K562 (cell line): ENCODE measurements around the gene HAUS1. TPM values are rescaled to one million over a fixed set of nuclear protein-coding genes. Genes with fewer than 3 reads are reported as not detected.
A peak's percentile ranks its signal among the peaks of the same experiment; 100 is the strongest.
"Not testable (repeated sequence)": the region's sequence is repeated elsewhere in the genome, so short reads cannot be mapped to it uniquely, and the experiment has no call there.

ENCODE experiments used
- ATAC-seq: fragments of 200-7000 bp; cut with Tn5 transposase; 3 replicates; pipeline ENCODE4 v1.9.1; 2020; ENCODE audit warnings: moderate library complexity
- BruUV-seq: library from RNA; stranded (reverse); fragments of 400-500 nt; replicated peaks from 2 replicates; lab custom pipeline; 2021; lab: Mats Ljungman, UMichigan
- CTCF ChIA-PET: fragments of 300-600 bp; formaldehyde crosslinking; extraction: SDS; loops from one replicate; lab custom pipeline; 2021; ENCODE audit warnings: low intra/inter-chr PET ratio; lab: Yijun Ruan, JAX
- POLR2A ChIA-PET: fragments of 300-600, 350-650 bp; sonication (Branson Sonifier 250); formaldehyde crosslinking; extraction: SDS; loops from one replicate; lab custom pipeline; 2021; ENCODE audit warnings: antibody characterized with exemption, inconsistent platforms; lab: Yijun Ruan, JAX
- DNase-seq, 4 experiments: peaks; one replicate each; pipeline versions ENCODE4 v3.0.0 to v3.0.0-alpha.2; 2011 to 2018; ENCODE audit warnings: low spot score in 3 of 4, mixed read lengths in 3 of 4; ENCODE audit errors: extremely low read depth in 1 of 4
- FAIRE-seq: peaks from 2 replicates; lab custom pipeline; 2011; peaks lifted over from hg19 to GRCh38; lab: Jason Lieb, UNC
- H2AFZ ChIP-seq: 2 replicates; pipeline ENCODE4 v1.6.0; 2011; ENCODE audit warnings: low read depth, low read length, control low read depth, inconsistent platforms
- H3K27ac ChIP-seq: fragments of 200-600 bp; 3 replicates; pipeline ENCODE4 v1.8.0; 2011; ENCODE audit warnings: low read depth, mild to moderate bottlenecking, control low read depth, inconsistent platforms, low read length, moderate library complexity, mixed read lengths; ENCODE audit errors: extremely low read depth
- H3K27me3 ChIP-seq, 2 experiments: fragments of 300-600 bp in 1 of 2; 2 replicates in 1 of 2; 3 replicates in 1 of 2; pipeline versions ENCODE4 v1.6.0 to v1.8.0; 2011; ENCODE audit warnings: inconsistent platforms in 2 of 2, low read length in 2 of 2, mild to moderate bottlenecking in 1 of 2, mixed read lengths in 1 of 2, moderate library complexity in 1 of 2; ENCODE audit not compliant: control insufficient read depth in 2 of 2, insufficient read depth in 2 of 2
- H3K36me3 ChIP-seq: fragments of 300-600 bp; 3 replicates; pipeline ENCODE4 v1.8.0; 2011; ENCODE audit warnings: mild to moderate bottlenecking, low read length, inconsistent platforms; ENCODE audit not compliant: control insufficient read depth, insufficient read depth
- H3K4me1 ChIP-seq, 2 experiments: fragments of 200-600 bp in 1 of 2; replicated peaks in 1 of 2; 2 replicates in 1 of 2; 3 replicates in 1 of 2; pipeline versions ENCODE4 v1.5.1 to v1.8.0; 2011; ENCODE audit warnings: inconsistent platforms in 2 of 2, low read length in 2 of 2, mild to moderate bottlenecking in 1 of 2, mixed read lengths in 1 of 2, moderate library complexity in 1 of 2; ENCODE audit not compliant: control insufficient read depth in 2 of 2, insufficient read depth in 2 of 2
- H3K4me2 ChIP-seq: 2 replicates; pipeline ENCODE4 v1.6.1; 2011; ENCODE audit warnings: low read length, control low read depth, inconsistent platforms, mixed read lengths; ENCODE audit not compliant: insufficient read depth
- H3K4me3 ChIP-seq: fragments of 200-600 bp; sonication (generic), shearing (Covaris generic); 2 replicates; pipeline ENCODE4 v1.5.1; 2016; ENCODE audit warnings: control low read depth, inconsistent platforms
- H3K79me2 ChIP-seq: fragments of 200-600 bp; 3 replicates; pipeline ENCODE4 v1.8.0; 2011; ENCODE audit warnings: low read length, inconsistent platforms; ENCODE audit not compliant: control insufficient read depth, insufficient read depth
- H3K9ac ChIP-seq, 2 experiments: 2 replicates each; pipeline versions ENCODE4 v1.6.0 to v1.6.1; 2011; ENCODE audit warnings: low read depth in 2 of 2, low read length in 2 of 2, control low read depth in 1 of 2, inconsistent platforms in 1 of 2, mild to moderate bottlenecking in 1 of 2, mixed read lengths in 1 of 2; ENCODE audit not compliant: insufficient read depth in 1 of 2
- H3K9me1 ChIP-seq: one replicate; pipeline ENCODE4 v1.6.0; 2011; ENCODE audit warnings: inconsistent platforms, mild to moderate bottlenecking, low read length, moderate library complexity; ENCODE audit not compliant: control insufficient read depth, insufficient read depth
- H3K9me3 ChIP-seq: replicated peaks from 2 replicates; pipeline ENCODE4 v1.5.1; 2011; ENCODE audit warnings: low read depth, low read length, inconsistent platforms; ENCODE audit not compliant: control insufficient read depth, insufficient read depth
- H4K20me1 ChIP-seq: replicated peaks from 2 replicates; pipeline ENCODE4 v1.6.1; 2011; ENCODE audit warnings: low read length, inconsistent platforms, mixed read lengths; ENCODE audit not compliant: control insufficient read depth, insufficient read depth
- CEBPB ChIP-seq: fragments of 450-650 bp; IDR thresholded peaks from 2 replicates; pipeline ENCODE4 v1.6.1; 2016; ENCODE audit warnings: missing genetic modification characterization, missing compliant biosample characterization
- CEBPG ChIP-seq, 3 experiments: fragments of 200-800 bp in 1 of 3; sonication (Bioruptor generic) in 1 of 3; sonication (generic) in 1 of 3; formaldehyde crosslinking in 1 of 3; IDR thresholded peaks in 2 of 3; conservative IDR thresholded peaks in 1 of 3; 2 replicates each; pipeline versions ENCODE4 v1.6.1 to v1.8.0; 2016 to 2022; ENCODE audit warnings: missing compliant biosample characterization in 2 of 3, missing genetic modification characterization in 2 of 3, mild to moderate bottlenecking in 1 of 3, missing genetic modification reagents in 1 of 3
- HES1 ChIP-seq: fragments of 450-650 bp; IDR thresholded peaks from 2 replicates; pipeline ENCODE4 v1.6.1; 2016; ENCODE audit warnings: low read depth, mild to moderate bottlenecking, moderate library complexity
- ID3 ChIP-seq, 2 experiments: fragments of 250-450 bp in 1 of 2; fragments of 450-650 bp in 1 of 2; sonication (Bioruptor Pico) in 1 of 2; IDR thresholded peaks; 2 replicates each; pipeline versions ENCODE4 v1.6.1 to v1.8.0; 2016 to 2021; ENCODE audit warnings: mild to moderate bottlenecking in 2 of 2, moderate library complexity in 2 of 2, missing compliant biosample characterization in 1 of 2, missing genetic modification characterization in 1 of 2
- MAFG ChIP-seq: fragments of 450-650 bp; conservative IDR thresholded peaks from 2 replicates; pipeline ENCODE4 v1.6.1; 2016; ENCODE audit warnings: missing genetic modification characterization, missing compliant biosample characterization
- NFYB ChIP-seq: IDR thresholded peaks from 2 replicates; pipeline ENCODE4 v1.6.1; 2011; ENCODE audit warnings: mild to moderate bottlenecking, moderate library complexity; ENCODE audit not compliant: insufficient read length; ENCODE audit errors: extremely low read depth
- SIN3A ChIP-seq, 2 experiments: fragments of 150-350 bp in 1 of 2; IDR thresholded peaks; 2 replicates each; pipeline ENCODE4 v1.6.1; 2011 to 2016; ENCODE audit warnings: borderline replicate concordance in 2 of 2, low read depth in 2 of 2, low read length in 2 of 2, mild to moderate bottlenecking in 2 of 2, moderate library complexity in 2 of 2; ENCODE audit not compliant: control insufficient read depth in 1 of 2
- ZKSCAN3 ChIP-seq: fragments of 250-450 bp; sonication (Bioruptor Pico); IDR thresholded peaks from 2 replicates; pipeline ENCODE4 v1.4.0; 2020
- WGBS: fragments of 100-300 bp; shearing (Covaris generic); methylation state at CpG from one replicate; pipeline ENCODE4 v1.1.6; 2016; ENCODE audit warnings: low coverage, mixed read lengths; ENCODE audit not compliant: insufficient coverage; ENCODE audit errors: missing lambda C conversion rate; 5-methylcytosine and 5-hydroxymethylcytosine counted together
- in situ Hi-C: fragments of 300-500 bp; cut with MboI; formaldehyde crosslinking; loops from 4 replicates; pipeline ENCODE4 v1.15.0; 2018; ENCODE audit warnings: inconsistent platforms, mixed read lengths
- intact Hi-C: fragments of 100-400 bp; cut with micrococcal nuclease; formaldehyde crosslinking; loops from 2 replicates; pipeline ENCODE4 v1.14.2; 2022
- polyA plus RNA-seq, 8 experiments: library from polyadenylated mRNA; depleted of rRNA in 4 of 8; stranded (reverse) in 5 of 8; unstranded in 3 of 8; fragments of >200 nt; fragmentation: Nextera tagmentation in 2 of 8; fragmentation: Illumina TruSeq in 1 of 8; extraction: Ambion mirVana in 2 of 8; extraction: Trizol in 1 of 8; gene quantifications; 2 replicates each; pipeline versions ENCODE4 v1.2.1 to v1.2.3, GENCODE V29; 2011 to 2014; ENCODE audit warnings: inconsistent platforms in 1 of 8, missing spikeins in 1 of 8
- total RNA-seq, 7 experiments: library from RNA; depleted of rRNA in 6 of 7; stranded (reverse); fragments of >200 nt in 6 of 7; fragmentation: Illumina TruSeq in 2 of 7; extraction: Trizol in 2 of 7; gene quantifications; 2 replicates each; pipeline versions ENCODE4 v1.2.1 to v1.2.3, GENCODE V29; 2011 to 2021; ENCODE audit warnings: low replicate concordance in 1 of 7

HAUS1 gene
- total and polyA plus RNA-seq, 9 of the 15 experiments (the other 6 are each of a cell fraction or from before 2014, with no cell fraction given) = 45.6 to 135 (median 76.3) TPM

GRCh38 chr18:46160840-46161239, 56.7 kb downstream of the HAUS1 start:
- H3K4me2 ChIP-seq; H3K27ac ChIP-seq; H3K9me3 ChIP-seq; CTCF ChIA-PET; BruUV-seq; H4K20me1 ChIP-seq; H3K27me3 ChIP-seq; ATAC-seq; POLR2A ChIA-PET; intact Hi-C loops; H3K9ac ChIP-seq; DNase-seq; H3K79me2 ChIP-seq; H3K9me1 ChIP-seq; H3K4me3 ChIP-seq; H2AFZ ChIP-seq; in situ Hi-C loops; FAIRE-seq; H3K36me3 ChIP-seq; TF ChIP-seq CEBPG (CRISPR knock-in tag; IDR thresholded peaks at IDR 0.05): not testable (repeated sequence)
- TF ChIP-seq CEBPB (tag) = peak; percentile 66
- TF ChIP-seq CEBPG (tag; conservative IDR thresholded peaks at IDR 0.05 in 1 of 2, IDR thresholded peaks at IDR 0.05 in 1 of 2) = 0 out of 4 replicates have a peak, but pooled peaks of 1 of the 2 experiments have one; percentile 15
- 85% methylated on average over 5 of the region's 5 CpGs for WGBS
- peaks cover 19 to 40% of the 10 kb centered on the region in 2 experiments; a peak in 4 of 5 replicates for H3K4me1 ChIP-seq

GRCh38 chr18:46161703-46162396, 57.7 kb downstream of the HAUS1 start:
- no peak overlapping the region for H2AFZ ChIP-seq
- POLR2A ChIA-PET = interaction anchor here (2.3 kb wide), 1 partner anchor 12 kb away, joined by 13 read pairs; a partner anchor contains a TSS
- H4K20me1 ChIP-seq = no peaks in the 10 kb centered on the region
- TF ChIP-seq ZKSCAN3 (peak; percentile 49; the same call in 1 of the 2 replicates), NFYB (no peak), SIN3A (IDR thresholded peaks at IDR 0.05; ENCODE audit: borderline replicate concordance in 2 of 2, control insufficient read depth in 1 of 2, low read depth in 2 of 2, low read length in 2 of 2) (no peak), ID3 (CRISPR knock-in tag; IDR thresholded peaks at IDR 0.05) (peak; percentile 82; the same call in 1 of the 2 replicates), ID3 (tag; IDR thresholded peaks at IDR 0.05) (peak; percentile 99), MAFG (peak; percentile 22; the same call in 1 of the 2 replicates), HES1 (no peak)

More at GRCh38 chr18:46161703-46162396, 57.7 kb downstream of the HAUS1 start:
- DNase-seq (no peak), ATAC-seq (peak; percentile 10; the same call in 1 of the 3 replicates), FAIRE-seq (no peak)
- Histone ChIP-seq H3K27me3 (no peaks in the 10 kb centered on the region), H3K4me3 (no peak overlapping the region), H3K4me2 (no peak overlapping the region), H3K9me3 (no peaks in the 10 kb centered on the region), H3K4me1 (peaks cover 16 to 34% of the 10 kb centered on the region in 2 experiments; a peak in 4 of 5 replicates), H3K9me1 (no peaks in the 10 kb centered on the region), H3K9ac (no peak overlapping the region), H3K79me2 (no peaks in the 10 kb centered on the region), H3K36me3 (no peaks in the 10 kb centered on the region), H3K27ac (no peak overlapping the region)
- intact Hi-C loops (no loop called here), in situ Hi-C loops (no loop called here)
- CTCF ChIA-PET = no interaction called here
- WGBS = 29% methylated on average over 6 of the region's 6 CpGs
- no TSS peak for BruUV-seq
